ENCODE data around the gene DENND1B.

- TF ChIP-seq CTCF (IDR thresholded peaks at IDR 0.05) (no peak), POLR2A (IDR thresholded peaks at IDR 0.05) (no peak), POLR2AphosphoS5 (IDR thresholded peaks at IDR 0.05) (no peak), EP300 (IDR thresholded peaks at IDR 0.05) (no peak)
These were observed 36.4 kb downstream of the DENND1B start for GRCh38 chr1:197738927-197739326.
